CMK (cell line): ENCODE measurements around the gene SEMA4D.
A peak's percentile ranks its signal among the peaks of the same experiment; 100 is the strongest.
"Not testable (repeated sequence)": the region's sequence is repeated elsewhere in the genome, so short reads cannot be mapped to it uniquely, and the experiment has no call there.

Source experiments
- DNase-seq: peaks from one replicate; pipeline ENCODE4 v3.0.0-alpha.2; 2010; ENCODE audit warnings: low read depth

The SEMA4D gene

GRCh38 chr9:89350988-89351557 is 146.8 kb downstream of the SEMA4D start:
- no peak for DNase-seq

GRCh38 chr9:89349607-89350006 is 148.3 kb downstream of the SEMA4D start:
- no peak for DNase-seq

- no peak for DNase-seq
Measured at GRCh38 chr9:89347651-89348050, 150.3 kb downstream of the SEMA4D start.

GRCh38 chr9:89346696-89347095 is 151.2 kb downstream of the SEMA4D start:
- no peak for DNase-seq

GRCh38 chr9:89345476-89345875 is 152.4 kb downstream of the SEMA4D start:
- no peak for DNase-seq

- not testable (repeated sequence) for DNase-seq
Measured at GRCh38 chr9:89343812-89344211, 154.1 kb downstream of the SEMA4D start.

GRCh38 chr9:89342948-89343347 is 155.0 kb downstream of the SEMA4D start:
- no peak for DNase-seq

GRCh38 chr9:89342213-89342612 is 155.7 kb downstream of the SEMA4D start:
- DNase-seq: no peak

- no peak for DNase-seq
Measured at GRCh38 chr9:89340332-89340731, 157.6 kb downstream of the SEMA4D start.

- no peak for DNase-seq
Measured at GRCh38 chr9:89339807-89340206, 158.1 kb downstream of the SEMA4D start.

GRCh38 chr9:89330513-89330912 is 167.4 kb downstream of the SEMA4D start:
- DNase-seq: no peak

- no peak for DNase-seq
Measured at GRCh38 chr9:89329917-89330316, 168.0 kb downstream of the SEMA4D start.

GRCh38 chr9:89328064-89328463 is 169.8 kb downstream of the SEMA4D start:
- DNase-seq: no peak

GRCh38 chr9:89325733-89326132 is 172.2 kb downstream of the SEMA4D start:
- no peak for DNase-seq

- no peak for DNase-seq
Measured at GRCh38 chr9:89323390-89323789, 174.5 kb downstream of the SEMA4D start.

GRCh38 chr9:89319015-89319905 is 178.7 kb downstream of the SEMA4D start:
- DNase-seq: no peak

GRCh38 chr9:89318123-89319014 is 179.5 kb downstream of the SEMA4D start, which contains the start of gene SECISBP2:
Gene SECISBP2 (plus strand): TSS chr9:89318500. CDS start chr9:89318577, 77 bp downstream.
- peak; percentile 75 for DNase-seq

- DNase-seq: no peak
Measured at GRCh38 chr9:89317282-89317681, 180.6 kb downstream of the SEMA4D start.

GRCh38 chr9:89315482-89315881 is 182.4 kb downstream of the SEMA4D start:
- DNase-seq: no peak

GRCh38 chr9:89314955-89315354 is 183.0 kb downstream of the SEMA4D start:
- DNase-seq: no peak

GRCh38 chr9:89313842-89314241 is 184.1 kb downstream of the SEMA4D start:
- no peak for DNase-seq

GRCh38 chr9:89312222-89312571 is 185.7 kb downstream of the SEMA4D start:
- no peak for DNase-seq
